OCI-LY7 (cell line): ENCODE results near the gene VEGFC.

Experiments
- CTCF ChIP-seq: fragments of 200-600 bp; sonication (generic); conservative IDR thresholded peaks from 2 replicates; pipeline ENCODE4 v1.5.1; 2014; ENCODE audit warnings: mild to moderate bottlenecking, antibody characterized with exemption, low read length, moderate library complexity, mixed read lengths
- EZH2phosphoT487 ChIP-seq: fragments of 200-600 bp; sonication (generic); IDR thresholded peaks from 2 replicates; pipeline ENCODE4 v1.6.1; 2018; ENCODE audit warnings: low read depth, borderline replicate concordance, mild to moderate bottlenecking, mixed run types, antibody characterized with exemption, low read length, moderate library complexity, mixed read lengths

- TF ChIP-seq CTCF = no peak
- TF ChIP-seq EZH2phosphoT487 = no peak
These were observed 14.7 kb downstream of the VEGFC start for GRCh38 chr4:176778063-176778462.
